GM21367 (cell line): Measurements from ENCODE around the gene PLCB1.
"Not testable (repeated sequence)": the region's sequence is repeated elsewhere in the genome, so short reads cannot be mapped to it uniquely, and the experiment has no call there.

Experiments
- ATAC-seq: cut with Tn5 transposase; IDR thresholded peaks from one replicate; pipeline ENCODE4 v1.9.1; 2021; ENCODE audit not compliant: unreplicated experiment

Gene PLCB1

DNA sequence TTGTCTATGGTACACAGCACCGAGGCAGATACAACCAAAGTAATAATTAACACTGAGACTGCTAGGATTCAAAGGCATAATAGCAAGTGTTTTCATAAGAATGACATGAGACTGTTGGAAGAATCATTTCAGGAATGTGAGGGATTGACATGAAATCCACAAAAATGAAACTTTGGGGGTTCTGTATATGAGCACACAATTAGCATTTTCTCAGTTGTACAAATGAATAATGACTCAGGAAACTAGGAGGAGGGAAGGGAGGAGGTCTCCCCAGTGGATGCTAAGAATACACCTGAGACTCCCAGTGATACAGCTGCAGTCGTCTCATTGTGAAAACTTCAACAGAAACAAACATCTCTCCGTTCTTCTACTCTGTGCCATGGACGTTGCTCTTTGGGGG lies 508.4 kb downstream of the PLCB1 start:
- ATAC-seq: no peak

DNA sequence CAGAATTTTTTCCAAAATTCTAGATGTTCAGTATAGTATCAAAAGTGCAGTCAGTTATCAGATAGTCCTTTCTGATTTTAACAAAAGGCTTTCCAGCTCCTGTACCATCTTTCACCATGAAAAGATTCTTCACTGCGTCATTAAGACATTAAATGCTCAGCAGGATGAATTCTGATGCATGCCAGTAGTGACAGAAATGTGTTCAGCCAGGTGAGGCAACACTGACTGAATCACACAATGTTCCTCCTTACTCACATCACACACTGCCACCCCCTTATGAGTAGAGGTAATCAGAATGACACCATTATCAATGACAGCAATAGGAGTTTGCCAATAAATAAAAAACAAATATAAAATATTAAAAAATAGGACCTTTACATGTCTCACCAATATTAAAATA lies 510.2 kb downstream of the PLCB1 start:
- no peak for ATAC-seq

DNA sequence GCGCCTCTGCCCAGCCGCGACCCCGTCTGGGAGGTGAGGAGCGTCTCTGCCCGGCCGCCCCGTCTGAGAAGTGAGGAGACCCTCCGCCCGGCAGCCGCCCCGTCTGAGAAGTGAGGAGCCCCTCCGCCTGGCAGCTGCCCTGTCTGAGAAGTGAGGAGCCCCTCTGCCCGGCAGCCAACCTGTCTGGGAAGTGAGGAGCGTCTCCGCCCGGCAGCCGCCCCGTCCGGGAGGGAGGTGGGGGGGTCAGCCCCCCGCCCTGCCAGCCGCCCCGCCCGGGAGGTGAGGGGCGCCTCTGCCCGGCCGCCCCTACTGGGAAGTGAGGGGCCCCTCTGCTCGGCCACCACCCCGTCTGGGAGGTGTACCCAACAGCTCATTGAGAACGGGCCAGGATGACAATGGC lies 512.4 kb downstream of the PLCB1 start:
- not testable (repeated sequence) for ATAC-seq

DNA sequence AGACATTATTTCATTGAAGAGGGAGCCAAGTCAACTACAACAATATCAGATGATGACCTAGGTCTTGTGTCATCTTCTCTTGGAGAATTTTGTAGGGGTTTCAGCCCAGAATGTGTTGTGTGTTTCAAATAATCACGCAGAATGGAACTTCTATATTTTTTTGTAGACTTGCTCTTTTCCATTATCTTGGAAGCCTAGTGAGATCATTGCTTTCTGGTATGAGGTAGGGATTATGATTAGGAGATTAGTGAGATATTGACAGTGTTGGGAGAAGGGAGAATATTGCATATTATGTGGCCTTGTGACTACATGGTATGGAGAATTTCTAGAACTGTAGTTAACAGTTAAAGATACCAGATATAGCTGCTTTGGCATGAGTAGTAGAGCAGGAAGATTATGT lies 513.3 kb downstream of the PLCB1 start:
- ATAC-seq: no peak

DNA sequence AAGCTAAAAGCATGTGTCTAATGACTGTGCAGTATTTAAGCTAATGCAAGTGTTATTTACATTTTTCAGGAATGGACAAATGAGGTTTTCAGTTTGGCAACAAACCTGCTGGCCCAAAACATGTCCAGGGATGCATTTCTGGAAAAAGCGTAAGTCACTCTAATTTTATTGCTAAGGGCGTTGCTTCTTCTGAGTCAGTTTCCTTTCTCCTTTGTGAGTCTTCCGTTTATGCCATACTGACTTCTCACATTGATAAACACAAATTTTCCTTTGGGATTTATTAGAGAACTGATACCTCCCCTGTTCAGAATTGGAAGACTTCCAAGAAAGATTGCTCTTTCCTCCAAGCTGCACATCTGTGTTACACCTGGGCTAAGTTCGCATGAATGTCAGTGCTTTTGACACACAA lies 514.0 kb downstream of the PLCB1 start:
- no peak for ATAC-seq

DNA sequence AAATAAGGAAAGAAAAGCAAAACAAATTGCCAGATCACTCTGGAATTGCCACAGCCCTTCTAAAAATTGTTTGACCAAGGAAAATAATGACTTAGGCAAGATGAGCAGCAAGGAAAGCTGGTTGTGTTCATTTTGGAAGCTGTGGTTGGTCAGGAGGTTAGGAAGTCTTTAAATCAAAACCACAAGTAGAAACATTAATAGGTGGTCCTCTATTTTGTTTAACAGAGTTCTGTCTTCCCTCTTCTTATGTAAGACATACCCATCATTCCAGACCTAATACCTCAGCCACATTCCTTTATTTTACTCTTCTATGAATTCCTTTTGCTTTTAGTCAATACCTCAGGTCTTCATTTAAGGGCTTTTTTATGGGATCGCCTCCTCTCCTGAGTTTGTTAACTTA lies 514.6 kb downstream of the PLCB1 start:
- no peak for ATAC-seq

DNA sequence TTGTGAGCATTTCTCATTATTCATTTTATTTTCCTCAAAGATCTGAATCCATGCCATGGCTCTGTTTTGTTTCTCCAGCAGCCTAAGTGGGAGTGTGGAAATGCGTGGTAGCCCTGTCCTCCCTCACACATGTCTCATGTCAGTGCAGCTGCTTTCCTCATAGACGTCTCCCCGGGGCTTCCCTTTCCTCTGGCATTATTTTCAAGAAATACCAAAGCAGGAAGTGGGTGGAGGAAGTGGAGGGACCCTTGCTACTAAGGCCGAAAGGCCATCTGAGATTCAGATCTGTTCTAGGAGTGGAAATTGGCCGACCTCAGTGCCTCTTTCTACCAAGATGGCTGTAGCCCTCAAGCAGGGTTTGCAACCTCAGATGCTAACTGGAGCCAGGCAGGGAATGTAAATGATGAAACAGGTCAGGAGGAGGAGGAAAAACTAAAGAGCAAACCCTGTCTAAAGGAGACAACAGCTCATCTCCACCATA lies 515.9 kb downstream of the PLCB1 start:
- ATAC-seq: no peak

DNA sequence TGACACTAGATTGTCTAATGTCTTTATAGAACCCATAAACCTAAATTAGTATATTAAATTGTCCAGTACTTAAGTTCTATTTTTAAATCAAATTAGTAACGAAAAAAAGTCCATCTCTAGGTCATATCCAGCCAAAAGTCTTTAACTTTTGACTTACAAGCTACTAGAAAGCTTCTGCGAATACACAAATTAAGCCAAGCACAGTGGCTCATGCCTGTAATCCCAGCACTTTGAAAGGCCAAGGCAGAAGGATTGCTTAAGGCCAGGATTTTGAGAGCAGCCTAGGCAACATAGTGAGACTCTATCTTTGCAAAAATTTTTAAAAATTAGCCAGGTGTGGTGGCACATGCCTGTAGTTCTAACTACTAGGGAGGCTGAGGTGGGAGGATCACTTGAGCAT lies 516.4 kb downstream of the PLCB1 start:
- ATAC-seq: no peak

DNA sequence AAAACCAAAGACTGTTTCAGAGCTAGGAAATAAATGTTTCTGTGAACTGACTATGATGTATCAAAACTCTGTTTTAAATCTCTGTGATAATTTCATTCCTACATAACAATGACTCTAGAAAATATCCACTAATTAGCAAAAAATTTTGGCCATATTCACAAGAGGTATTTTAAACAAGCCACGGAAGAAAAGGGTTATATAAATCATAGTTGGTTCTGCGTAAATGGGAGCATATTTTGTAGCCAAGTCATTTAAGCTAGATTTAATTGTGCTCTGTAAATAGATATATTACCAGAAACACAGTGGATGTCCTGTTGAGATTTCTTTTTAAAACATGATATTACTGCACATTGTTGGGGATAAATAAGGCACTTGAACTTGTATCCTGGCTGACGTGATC lies 520.3 kb downstream of the PLCB1 start:
- ATAC-seq: no peak

DNA sequence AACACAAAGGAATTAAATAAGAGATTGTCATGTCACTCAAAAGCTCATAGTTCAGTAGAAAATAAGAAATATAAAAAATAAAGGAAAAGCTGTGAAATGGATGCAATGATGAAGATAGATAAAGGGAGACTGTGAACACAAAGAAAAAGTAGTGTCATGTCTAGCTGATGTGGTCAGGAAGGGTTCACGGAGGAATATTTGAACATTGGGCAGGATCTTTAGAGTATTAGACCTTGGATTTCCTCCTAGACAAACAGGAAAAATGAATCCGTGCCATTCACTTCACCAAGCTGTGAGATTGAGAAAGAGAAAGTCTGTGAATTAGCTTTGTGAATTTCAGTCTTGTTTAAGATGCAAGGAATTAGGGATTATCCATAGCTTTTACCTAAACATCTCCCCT lies 522.4 kb downstream of the PLCB1 start:
- no peak for ATAC-seq

DNA sequence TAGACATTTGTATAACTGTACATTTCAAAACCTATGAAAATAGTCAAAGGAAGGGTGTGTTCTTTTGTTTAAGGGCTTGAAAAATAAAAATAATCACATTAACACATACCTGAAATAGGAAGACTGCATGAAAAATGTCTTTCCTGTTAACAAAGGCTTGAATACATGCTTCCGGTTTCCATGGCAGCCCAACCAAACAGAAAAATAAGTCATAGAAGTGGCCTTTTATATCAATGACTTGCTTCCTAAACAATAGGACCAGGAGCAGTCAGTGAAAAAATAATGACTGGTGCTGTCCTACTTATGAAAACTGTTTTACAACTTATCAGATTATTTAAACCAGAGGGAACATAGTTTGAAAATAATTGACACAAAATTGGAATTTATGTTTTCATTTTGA lies 524.3 kb downstream of the PLCB1 start:
- ATAC-seq: no peak

DNA sequence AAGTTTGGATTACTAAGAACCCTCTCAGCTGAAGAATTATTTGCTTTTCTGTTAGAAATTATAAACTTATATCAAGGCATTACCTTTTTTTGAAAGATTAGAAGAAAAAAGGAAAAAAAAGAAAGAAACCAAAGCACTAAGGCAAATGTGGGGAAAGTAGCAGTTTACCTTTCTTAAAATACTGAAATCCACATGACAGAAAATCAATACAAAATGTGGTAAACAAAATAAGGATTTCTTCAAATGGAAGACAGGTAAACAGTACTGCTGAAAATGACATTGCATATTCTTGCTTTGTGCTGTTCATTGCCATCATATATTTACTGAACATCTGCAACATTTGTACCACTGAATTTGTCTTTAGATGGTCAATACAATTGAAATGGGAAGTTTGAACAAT lies 525.6 kb downstream of the PLCB1 start:
- no peak for ATAC-seq

DNA sequence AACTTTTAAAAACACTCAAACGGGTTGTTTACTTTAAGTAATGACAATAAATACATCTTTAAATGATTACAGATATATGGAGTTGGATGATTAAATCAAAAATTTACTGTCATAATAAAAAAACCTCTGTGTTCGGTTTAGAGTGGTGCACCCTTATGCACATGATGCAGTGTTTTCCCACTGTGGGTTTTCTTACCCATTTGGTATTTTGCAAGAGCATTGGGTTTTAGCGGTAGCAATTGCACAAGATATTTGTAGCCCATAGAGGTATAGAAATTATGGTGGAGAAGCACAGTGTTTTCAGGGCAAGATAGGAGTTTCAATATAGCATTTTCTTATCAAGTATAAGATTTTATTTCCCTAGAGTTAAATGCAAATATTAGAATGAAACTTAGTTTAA lies 526.0 kb downstream of the PLCB1 start:
- ATAC-seq: no peak

DNA sequence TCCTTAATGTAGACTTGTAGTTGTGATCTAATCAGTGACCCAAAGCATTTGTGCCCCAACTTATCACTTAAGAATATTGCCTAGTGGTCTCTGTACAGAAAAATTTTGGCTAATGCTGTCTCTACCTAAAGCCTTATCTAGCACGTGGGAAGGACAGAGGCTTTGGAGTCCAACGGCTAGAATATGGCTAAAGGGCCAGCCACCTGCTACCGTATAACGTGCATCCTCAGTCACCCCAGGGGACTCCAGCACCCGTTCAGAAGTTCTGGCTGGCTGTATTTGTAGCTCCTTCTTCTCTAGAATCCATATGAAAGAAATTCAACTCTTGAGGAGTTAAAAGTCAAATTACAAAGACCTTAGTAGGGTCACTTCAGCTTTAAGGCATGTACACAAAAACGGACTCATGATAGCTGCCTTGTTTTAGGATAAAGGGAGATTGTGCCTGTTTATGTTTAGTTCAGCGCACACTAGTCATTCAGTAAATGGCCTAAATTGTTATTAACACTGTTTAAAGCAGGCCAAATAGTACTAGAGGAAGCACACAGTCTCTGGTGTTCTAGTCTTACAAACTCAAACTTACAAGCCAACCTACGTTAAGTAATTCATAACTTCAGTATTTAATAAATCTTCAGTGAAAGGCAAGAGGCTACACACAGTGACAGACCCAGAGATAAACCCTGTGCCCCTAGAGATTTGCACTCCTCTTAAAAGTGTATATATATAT lies 529.3 kb downstream of the PLCB1 start:
- ATAC-seq: no peak

DNA sequence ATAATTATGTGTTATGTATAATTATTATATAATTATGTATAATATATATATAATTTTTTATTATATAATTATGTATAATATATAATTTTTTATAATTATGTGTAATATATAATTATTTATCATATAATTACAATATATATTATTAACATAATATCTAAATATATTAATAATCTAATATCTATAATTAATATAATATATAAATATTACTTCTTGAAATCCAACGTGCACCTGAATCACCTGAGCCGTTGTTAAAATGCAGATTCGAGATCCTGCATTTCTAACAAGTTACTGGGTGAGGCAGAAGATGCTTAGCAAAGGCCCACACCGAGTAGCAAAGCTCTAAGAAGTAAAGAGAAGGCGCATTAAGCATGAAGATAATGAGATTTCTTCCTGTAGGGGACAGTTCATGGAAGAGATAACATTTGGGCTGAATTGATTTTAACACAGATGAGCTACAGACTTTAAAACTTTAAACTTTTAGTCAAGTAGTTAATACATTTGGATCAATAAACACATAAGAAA lies 530.4 kb downstream of the PLCB1 start:
- ATAC-seq: no peak

DNA sequence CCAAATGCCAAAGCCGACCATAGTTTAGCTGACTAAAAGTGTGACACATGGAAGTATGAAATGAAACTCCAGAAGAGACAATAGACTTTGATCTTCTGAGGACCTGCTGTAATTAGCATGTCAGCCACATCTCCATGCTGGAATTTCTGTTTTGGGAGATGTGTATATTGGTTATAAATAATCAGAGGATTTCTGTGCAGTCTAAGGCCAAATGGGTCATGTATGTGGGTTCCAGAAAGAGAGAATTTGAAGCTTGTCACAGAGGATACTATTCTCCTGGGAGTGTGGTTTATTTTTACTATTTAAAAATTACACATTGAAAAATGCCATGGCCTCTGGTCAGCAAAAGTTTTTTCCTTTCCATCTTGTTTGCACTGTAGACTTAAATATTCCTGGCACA lies 531.4 kb downstream of the PLCB1 start:
- no peak for ATAC-seq

DNA sequence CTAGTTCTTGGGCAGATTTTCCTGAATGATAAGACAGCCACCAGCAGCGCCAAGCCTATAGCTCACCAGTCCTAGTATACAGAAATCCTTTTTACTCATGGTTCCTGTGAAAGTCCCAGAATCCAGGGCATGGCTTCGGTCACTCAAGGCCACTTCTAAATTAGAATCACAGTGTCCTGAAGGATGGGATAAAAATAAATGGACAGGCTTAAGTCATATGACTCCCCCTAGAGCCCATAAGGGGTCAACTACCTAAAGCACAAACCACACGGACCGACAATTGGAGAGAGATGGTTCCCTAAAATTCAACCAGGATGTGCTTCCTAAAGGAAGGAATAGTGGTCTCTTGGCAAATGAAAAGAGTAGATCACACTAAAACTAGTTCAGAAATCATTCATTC lies 532.7 kb downstream of the PLCB1 start:
- ATAC-seq: no peak

DNA sequence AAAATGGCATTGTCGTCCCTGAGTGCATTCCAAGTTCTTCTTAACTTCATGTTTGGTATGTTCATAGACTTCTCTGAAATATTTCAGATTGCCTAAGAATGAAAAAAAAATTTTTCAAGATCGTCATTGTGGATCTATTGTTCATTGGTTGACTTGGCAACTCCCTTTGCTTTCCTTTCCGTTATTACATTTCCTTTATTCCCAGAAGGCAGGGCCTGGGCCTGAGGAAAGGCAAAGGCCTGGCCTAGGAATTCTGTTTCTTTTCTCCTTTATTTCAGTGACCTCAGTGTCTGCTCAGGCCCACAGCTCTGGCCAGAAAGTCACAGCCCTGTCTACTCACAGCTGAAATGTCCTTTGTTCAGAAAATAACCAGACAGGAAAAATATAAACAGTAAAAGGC lies 535.2 kb downstream of the PLCB1 start:
- ATAC-seq: no peak

DNA sequence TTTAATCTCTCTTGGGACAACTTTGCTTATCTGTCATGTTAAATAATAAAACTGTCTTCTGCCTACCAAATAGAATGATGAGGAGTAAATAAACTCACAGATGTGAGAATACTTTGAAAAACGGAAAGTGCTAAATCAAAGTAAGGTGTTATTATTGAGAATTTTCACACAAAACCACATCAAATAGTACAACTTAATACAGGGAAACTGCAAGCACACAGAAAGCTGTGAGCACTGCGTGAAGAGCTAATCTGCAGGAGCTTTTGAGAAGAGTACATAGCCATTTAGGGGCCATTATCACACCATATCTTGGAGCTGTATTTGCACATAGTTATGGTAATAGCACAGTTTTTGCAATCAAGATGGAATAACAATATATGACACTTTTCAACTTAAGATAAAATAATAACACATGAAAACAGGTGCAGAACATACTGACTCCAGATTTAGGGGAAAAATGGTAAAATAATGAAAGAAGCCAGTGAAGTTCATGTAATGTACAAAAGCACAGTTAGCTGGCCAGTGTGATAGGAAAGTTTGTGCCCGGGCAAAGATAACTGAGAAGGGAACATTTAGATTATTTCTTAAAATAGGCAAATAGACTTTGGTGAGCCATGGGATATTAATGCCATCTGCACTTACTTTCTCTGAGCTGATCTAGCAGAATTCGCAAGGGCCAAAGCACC lies 538.3 kb downstream of the PLCB1 start:
- ATAC-seq: no peak

DNA sequence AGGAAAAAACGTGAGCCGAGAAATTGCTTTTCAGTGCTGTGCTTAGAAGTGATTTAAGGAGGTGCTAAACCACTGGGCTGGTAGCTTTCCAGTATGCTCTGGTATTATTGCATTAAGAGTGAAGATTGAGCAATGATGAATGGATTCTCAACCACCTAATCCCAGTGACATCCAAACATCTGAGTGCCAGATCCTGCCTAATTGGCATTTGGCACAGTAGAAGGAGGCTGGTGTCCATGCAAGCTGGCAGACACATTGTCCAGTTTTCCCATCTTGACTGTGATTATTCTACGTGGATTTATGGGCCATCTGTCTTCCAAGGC lies 538.8 kb downstream of the PLCB1 start:
- no peak for ATAC-seq

DNA sequence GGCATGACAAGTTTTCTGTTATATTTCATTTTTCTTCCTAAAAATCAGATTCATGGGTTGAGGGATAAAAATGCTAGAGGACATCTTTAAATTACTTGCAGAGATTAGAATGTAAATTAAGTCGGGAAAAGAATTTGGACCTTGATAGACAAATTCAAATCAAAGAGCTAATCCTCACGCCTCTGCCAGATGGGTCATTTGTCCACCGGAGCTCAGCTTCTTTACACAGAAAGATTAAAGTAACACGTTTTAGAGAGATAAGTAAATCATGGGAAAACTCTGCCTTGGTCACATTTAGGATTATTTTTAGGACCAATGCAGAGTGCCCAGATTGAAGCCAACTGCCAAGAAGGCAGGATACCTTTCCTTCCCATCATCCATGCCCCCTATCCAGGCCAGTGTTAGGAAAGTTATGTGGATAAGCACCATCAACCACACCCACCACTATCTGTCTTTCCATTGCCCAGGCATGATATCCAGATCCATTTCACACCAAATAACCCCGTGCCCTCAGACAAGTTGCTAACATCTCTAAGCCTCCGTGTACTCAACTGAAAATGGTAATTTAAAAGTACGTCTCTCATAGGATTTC lies 539.4 kb downstream of the PLCB1 start:
- ATAC-seq: no peak

DNA sequence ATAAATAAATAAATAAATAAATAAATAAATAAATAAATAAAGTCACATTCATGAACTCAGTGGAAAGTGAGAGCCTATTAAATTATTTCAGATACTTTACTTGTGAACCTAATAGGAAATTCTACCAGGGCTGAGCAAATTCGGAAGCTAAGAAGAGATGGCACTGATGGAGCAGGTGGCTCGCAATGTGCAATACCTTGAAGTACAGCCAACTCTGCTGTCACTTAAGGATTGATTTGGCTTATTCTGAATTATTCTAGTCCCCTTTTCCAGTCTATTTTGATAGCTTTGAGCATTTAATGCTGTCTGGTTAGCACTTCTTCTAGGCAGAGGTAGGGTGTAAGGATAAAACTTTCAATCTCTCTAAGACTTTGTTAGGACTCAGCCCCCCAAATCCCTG lies 541.0 kb downstream of the PLCB1 start:
- ATAC-seq: no peak
